ENCODE data around the gene TSPAN8.
"Not testable (repeated sequence)": the region's sequence is repeated elsewhere in the genome, so short reads cannot be mapped to it uniquely, and the experiment has no call there.

Gene TSPAN8

DNA sequence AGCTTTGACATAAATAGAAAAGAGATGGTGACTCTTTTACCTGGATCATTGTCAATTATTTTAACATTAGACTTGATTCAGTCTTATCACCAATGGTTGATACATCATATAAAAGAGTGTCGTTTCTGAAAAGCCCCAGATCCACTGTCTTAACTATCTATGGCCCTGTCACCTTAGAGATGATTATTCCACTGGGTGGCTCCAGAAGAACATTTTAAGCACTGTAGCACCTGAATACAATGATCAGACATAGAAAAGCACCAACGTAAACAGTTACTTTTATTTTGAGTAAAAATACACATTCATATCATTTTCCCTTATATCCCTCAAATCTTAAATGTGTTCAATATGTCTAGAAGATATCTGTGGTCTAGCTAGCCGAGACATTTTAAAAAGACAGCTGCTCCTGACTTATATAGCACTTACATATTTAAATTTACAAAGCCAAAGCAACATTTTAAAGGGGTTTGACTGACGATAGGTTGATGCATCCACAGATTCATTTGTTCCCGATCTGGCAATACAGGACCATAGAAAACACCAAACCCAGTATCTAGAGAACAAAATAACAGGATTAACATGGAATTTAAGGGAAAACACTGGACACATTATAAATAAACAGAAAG lies 32.9 kb downstream of the TSPAN8 start:
- TF ChIP-seq TAF1 (IDR thresholded peaks at IDR 0.05; ENCODE audit: borderline replicate concordance, low read depth, low read length) = no peak
- no peak for TF ChIP-seq POLR2A (IDR thresholded peaks at IDR 0.05; ENCODE audit: low read depth, low read length)
- no peak for TF ChIP-seq POLR2AphosphoS5 (IDR thresholded peaks at IDR 0.05; ENCODE audit: low read depth, low read length)
- FAIRE-seq (no peak), DNase-seq (ENCODE audit: insufficient read length) (no peak)

DNA sequence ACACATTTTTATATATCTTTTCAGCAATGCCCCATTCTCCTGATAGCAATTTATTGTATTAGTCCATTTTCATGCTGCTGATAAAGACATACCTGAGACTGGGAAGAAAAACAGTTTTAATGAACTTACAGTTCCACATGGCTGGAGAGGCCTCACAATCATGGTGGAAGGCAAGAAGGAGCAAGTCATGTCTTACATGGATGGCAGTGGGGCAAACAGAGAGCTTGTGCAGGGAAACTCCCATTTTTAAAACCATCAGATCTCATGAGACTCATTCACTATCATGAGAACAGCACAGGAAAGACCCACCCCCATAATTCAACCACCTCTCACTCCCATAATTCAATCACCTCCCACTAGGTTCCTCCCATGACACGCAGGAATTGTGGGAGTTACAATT lies 44.7 kb downstream of the TSPAN8 start:
- FAIRE-seq; DNase-seq (ENCODE audit: insufficient read length): not testable (repeated sequence)

DNA sequence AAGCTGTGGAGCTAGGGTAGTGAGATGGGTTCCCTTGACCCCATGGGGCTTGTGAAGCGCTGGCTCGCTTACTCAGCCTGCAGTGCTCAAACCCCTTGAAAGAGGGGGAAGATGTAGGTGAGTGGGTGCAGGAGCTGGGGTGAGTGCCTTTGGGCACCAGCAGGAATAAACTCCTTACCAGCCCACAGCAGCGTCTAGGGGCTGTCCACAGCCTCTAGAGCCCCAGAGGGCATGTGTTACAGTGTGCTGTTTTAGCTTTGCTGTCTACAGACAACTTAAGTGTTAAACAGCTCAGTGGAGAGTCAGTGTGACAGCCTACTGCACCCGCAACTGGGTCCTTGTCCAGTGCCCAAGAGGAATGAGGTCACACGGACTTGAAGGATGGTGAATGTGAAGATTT lies 48.0 kb downstream of the TSPAN8 start:
- FAIRE-seq = no peak
- no peak for DNase-seq (ENCODE audit: insufficient read length)
- TF ChIP-seq POLR2AphosphoS5 (IDR thresholded peaks at IDR 0.05; ENCODE audit: low read depth, low read length) (no peak), POLR2A (IDR thresholded peaks at IDR 0.05; ENCODE audit: low read depth, low read length) (no peak), TAF1 (IDR thresholded peaks at IDR 0.05; ENCODE audit: borderline replicate concordance, low read depth, low read length) (no peak)

DNA sequence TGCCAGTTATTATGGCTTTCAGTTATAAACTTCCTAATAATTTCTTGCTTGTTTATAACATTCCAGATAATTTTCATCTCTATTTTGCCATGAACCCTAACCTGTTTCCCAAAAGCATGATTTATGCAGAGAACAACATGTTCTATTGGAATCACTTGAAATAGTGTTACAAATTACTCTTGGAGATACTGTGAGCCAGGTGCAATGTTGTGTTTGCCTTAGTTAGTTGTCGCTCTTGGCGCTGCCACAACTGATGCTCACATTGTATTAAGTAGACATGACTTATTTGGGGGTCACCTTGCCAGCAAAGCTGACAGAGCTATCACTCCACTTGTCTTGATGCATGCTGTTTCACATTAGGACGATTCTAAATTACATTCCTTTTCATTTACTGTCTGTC lies 49.4 kb downstream of the TSPAN8 start:
- TF ChIP-seq POLR2A (IDR thresholded peaks at IDR 0.05; ENCODE audit: low read depth, low read length) (no peak), TAF1 (IDR thresholded peaks at IDR 0.05; ENCODE audit: borderline replicate concordance, low read depth, low read length) (no peak), POLR2AphosphoS5 (IDR thresholded peaks at IDR 0.05; ENCODE audit: low read depth, low read length) (no peak)

DNA sequence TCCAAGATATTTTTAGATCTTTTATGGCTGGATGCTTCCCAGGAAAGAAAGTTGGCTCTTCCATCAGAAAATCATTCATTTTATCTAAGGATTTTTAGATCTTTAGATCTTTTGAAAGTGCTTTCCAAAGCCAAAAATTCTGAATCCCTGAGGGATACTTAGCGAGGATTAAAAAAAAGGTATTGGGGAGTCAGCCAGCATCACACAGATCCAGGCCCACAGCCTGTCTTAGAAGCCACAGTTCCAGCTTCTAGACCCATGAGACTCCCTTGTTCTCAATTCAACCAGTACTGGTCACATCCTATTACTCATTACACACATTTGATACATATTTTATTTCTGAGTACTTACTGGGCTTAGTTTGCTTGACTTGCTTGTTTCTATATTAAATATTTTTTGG lies 49.9 kb downstream of the TSPAN8 start:
- no peak for TF ChIP-seq POLR2AphosphoS5 (IDR thresholded peaks at IDR 0.05; ENCODE audit: low read depth, low read length)
- no peak for TF ChIP-seq TAF1 (IDR thresholded peaks at IDR 0.05; ENCODE audit: borderline replicate concordance, low read depth, low read length)
- TF ChIP-seq POLR2A (IDR thresholded peaks at IDR 0.05; ENCODE audit: low read depth, low read length) = no peak
- FAIRE-seq = no peak

More for the DNA sequence above, 49.4 kb downstream of the TSPAN8 start:
- FAIRE-seq = no peak
- DNase-seq (ENCODE audit: insufficient read length) = no peak

DNA sequence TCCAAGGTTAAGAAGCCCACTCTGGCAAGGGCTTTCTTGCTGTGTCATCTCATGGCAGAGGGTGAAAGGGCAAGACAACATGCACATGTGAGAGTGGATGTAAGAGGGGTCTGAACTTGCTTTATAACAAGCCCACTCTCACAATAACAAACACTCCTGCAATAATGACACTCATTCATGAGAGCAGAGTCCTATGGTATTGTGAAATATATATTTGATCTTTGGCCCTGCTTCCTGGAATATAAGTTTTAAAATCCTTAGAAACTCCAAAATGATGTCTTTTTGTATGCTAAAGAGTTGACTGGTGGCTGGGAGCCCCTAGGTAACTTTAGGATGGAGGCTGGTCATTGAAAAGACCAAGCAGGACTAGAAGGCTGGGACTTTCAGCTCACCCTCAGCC lies 51.8 kb downstream of the TSPAN8 start:
- FAIRE-seq (no peak), DNase-seq (ENCODE audit: insufficient read length) (no peak)
- TF ChIP-seq POLR2AphosphoS5 (IDR thresholded peaks at IDR 0.05; ENCODE audit: low read depth, low read length) (no peak), POLR2A (IDR thresholded peaks at IDR 0.05; ENCODE audit: low read depth, low read length) (no peak), TAF1 (IDR thresholded peaks at IDR 0.05; ENCODE audit: borderline replicate concordance, low read depth, low read length) (no peak)

More for the DNA sequence above, 49.9 kb downstream of the TSPAN8 start:
- DNase-seq (ENCODE audit: insufficient read length) = no peak

DNA sequence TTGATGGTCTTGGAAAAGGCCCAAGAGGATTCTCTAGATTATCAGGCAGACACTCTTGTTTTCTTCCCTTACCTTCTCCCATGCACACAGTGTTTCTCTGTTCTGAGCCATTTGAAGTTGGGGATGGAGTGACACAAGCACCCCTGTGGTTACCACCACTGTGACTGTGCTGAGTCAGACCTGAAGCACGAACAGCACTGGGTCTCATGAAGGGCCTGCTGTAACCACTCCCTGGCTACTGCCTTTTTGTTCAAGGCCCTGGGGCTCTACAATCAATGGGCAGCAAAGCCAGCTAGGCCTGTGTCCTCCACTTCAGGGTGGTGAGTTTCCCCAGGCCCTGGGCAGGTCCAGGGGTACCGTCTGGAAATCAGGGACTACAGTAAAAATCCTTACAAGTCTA lies 65.5 kb downstream of the TSPAN8 start:
- DNase-seq (ENCODE audit: insufficient read length) (no peak), FAIRE-seq (no peak)
- TF ChIP-seq POLR2AphosphoS5 (IDR thresholded peaks at IDR 0.05; ENCODE audit: low read depth, low read length) = no peak
- no peak for TF ChIP-seq POLR2A (IDR thresholded peaks at IDR 0.05; ENCODE audit: low read depth, low read length)
- TF ChIP-seq TAF1 (IDR thresholded peaks at IDR 0.05; ENCODE audit: borderline replicate concordance, low read depth, low read length) = no peak

DNA sequence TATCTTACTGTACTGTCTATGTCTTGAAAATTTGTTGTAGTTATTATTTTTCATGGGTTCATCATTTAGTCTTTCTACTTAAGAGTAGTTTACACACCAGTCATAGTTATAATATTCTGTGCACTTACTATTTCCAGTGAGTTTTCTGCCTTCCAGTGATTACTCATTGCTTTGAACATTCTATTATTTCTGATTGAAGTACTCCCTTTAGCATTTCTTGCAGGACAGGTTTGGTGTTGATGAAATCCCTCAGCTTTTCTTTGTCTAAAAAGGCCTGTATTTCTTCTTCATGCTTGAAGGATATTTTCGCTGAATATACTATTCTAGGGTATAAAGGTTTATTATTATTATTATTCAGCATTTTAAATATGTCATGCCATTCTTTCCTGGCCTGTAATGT lies 66.8 kb downstream of the TSPAN8 start:
- FAIRE-seq (no peak), DNase-seq (ENCODE audit: insufficient read length) (no peak)
- TF ChIP-seq POLR2AphosphoS5 (IDR thresholded peaks at IDR 0.05; ENCODE audit: low read depth, low read length) = no peak
- TF ChIP-seq POLR2A (IDR thresholded peaks at IDR 0.05; ENCODE audit: low read depth, low read length) = no peak
- TF ChIP-seq TAF1 (IDR thresholded peaks at IDR 0.05; ENCODE audit: borderline replicate concordance, low read depth, low read length) = no peak

DNA sequence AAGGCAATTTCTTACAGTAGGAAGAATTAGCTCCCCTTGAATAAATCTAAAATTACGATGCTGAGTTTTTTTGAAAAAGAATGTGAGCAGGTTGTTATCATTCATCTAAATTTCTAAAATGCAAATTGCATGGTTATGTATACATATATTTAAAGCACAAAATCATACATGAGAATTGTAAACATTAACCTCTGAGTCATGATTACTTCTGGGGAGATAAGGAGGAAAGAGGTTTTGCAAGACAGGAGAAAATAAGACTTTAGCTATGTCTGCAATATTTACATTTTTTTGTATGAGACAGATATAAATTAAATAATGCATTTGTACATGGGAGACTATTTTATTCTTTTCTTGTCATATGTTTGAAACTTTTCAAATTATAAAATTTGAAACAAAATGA lies 72.2 kb downstream of the TSPAN8 start:
- DNase-seq (ENCODE audit: insufficient read length) = no peak
- no peak for TF ChIP-seq POLR2A (IDR thresholded peaks at IDR 0.05; ENCODE audit: low read depth, low read length)
- no peak for TF ChIP-seq POLR2AphosphoS5 (IDR thresholded peaks at IDR 0.05; ENCODE audit: low read depth, low read length)
- TF ChIP-seq TAF1 (IDR thresholded peaks at IDR 0.05; ENCODE audit: borderline replicate concordance, low read depth, low read length) = no peak
- no peak for FAIRE-seq

DNA sequence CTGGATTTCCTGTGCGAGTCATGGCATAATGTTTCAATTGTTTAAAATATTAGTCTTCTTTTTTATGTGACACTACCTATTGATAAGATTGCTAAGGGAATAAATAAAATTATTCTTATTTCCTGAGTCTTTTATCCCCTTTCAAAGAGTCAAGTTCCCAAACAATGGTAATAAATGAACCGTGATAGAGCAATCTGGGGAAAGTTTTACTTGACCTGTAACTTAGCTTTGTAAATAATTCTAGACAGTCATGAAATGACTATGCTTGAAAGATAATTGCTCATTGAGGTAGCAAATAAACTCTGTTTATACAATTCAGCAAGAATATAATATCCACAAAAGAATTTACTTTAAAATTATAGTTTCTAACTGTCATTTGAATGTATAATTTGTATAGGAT lies 82.1 kb downstream of the TSPAN8 start:
- FAIRE-seq (no peak), DNase-seq (ENCODE audit: insufficient read length) (no peak)
- TF ChIP-seq TAF1 (IDR thresholded peaks at IDR 0.05; ENCODE audit: borderline replicate concordance, low read depth, low read length) = no peak
- TF ChIP-seq POLR2AphosphoS5 (IDR thresholded peaks at IDR 0.05; ENCODE audit: low read depth, low read length) = no peak
- TF ChIP-seq POLR2A (IDR thresholded peaks at IDR 0.05; ENCODE audit: low read depth, low read length) = no peak

Data from GM12892 (cell line).